Measurements from ENCODE around the gene HOXC10. TPM values are rescaled to one million over a fixed set of nuclear protein-coding genes. Genes with fewer than 3 reads are reported as not detected.
A peak's percentile ranks its signal among the peaks of the same experiment; 100 is the strongest.

Gene HOXC10
- total RNA-seq, 4 donors from 2014 or later, result 1.3 to 12.4 (median 3.2) TPM; not detected in 1

DNA sequence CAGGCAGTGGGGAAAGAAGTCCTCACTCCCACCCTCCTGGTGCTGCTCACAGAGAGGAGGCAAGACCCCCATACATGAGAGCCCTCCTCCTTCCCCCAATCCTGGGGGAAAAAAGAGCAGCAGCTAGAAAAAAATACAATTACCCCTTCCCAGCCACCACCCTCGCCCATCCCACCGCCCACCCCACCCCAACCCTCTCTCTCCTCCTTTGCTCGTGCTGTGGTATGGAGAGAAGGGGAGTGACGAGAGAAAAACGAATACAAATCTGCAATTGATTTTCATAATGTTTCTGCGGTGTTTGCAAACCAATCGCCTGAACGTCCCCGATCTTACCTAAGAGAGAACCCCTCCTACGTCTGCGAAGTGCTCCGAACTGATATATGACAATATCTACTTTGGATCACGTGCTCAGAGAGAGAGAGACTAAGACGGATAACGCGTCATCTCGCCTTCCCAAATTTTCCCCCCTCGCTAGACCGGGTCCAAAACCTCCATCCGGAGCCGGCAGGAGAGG lies 12.2 kb upstream of the HOXC10 start, which contains the start of gene HOXC11:
HOXC11 (plus strand) TSS at position 405 of the 514 bp plus-strand sequence. CDS start 116 bp downstream, outside the sequence.
- intact Hi-C loops (cut with DNase I; ENCODE audit: low total_unique reads), result no loop called here
- no peak for DNase-seq
- Histone ChIP-seq H3K9me3 (no peaks in the 10 kb centered on the region), H3K4me3 (peak within 1 kb of the TSS in 1 of 2 donors; percentile 33), H3K27me3 (peaks cover 27 to 88% of the 10 kb centered on the region in 2 donors), H3K4me1 (peaks cover 0 to 4% of the 10 kb centered on the region in 2 donors), H3K27ac (peak within 1 kb of the TSS in 1 of 2 donors; percentile 38), H3K36me3 (no peaks in the 10 kb centered on the region)
- TF ChIP-seq, protein P1, sequence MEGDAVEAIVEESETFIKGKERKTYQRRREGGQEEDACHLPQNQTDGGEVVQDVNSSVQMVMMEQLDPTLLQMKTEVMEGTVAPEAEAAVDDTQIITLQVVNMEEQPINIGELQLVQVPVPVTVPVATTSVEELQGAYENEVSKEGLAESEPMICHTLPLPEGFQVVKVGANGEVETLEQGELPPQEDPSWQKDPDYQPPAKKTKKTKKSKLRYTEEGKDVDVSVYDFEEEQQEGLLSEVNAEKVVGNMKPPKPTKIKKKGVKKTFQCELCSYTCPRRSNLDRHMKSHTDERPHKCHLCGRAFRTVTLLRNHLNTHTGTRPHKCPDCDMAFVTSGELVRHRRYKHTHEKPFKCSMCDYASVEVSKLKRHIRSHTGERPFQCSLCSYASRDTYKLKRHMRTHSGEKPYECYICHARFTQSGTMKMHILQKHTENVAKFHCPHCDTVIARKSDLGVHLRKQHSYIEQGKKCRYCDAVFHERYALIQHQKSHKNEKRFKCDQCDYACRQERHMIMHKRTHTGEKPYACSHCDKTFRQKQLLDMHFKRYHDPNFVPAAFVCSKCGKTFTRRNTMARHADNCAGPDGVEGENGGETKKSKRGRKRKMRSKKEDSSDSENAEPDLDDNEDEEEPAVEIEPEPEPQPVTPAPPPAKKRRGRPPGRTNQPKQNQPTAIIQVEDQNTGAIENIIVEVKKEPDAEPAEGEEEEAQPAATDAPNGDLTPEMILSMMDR (IDR thresholded peaks at IDR 0.05), result no peak
- TF ChIP-seq POLR2A (IDR thresholded peaks at IDR 0.05), result no peak

DNA sequence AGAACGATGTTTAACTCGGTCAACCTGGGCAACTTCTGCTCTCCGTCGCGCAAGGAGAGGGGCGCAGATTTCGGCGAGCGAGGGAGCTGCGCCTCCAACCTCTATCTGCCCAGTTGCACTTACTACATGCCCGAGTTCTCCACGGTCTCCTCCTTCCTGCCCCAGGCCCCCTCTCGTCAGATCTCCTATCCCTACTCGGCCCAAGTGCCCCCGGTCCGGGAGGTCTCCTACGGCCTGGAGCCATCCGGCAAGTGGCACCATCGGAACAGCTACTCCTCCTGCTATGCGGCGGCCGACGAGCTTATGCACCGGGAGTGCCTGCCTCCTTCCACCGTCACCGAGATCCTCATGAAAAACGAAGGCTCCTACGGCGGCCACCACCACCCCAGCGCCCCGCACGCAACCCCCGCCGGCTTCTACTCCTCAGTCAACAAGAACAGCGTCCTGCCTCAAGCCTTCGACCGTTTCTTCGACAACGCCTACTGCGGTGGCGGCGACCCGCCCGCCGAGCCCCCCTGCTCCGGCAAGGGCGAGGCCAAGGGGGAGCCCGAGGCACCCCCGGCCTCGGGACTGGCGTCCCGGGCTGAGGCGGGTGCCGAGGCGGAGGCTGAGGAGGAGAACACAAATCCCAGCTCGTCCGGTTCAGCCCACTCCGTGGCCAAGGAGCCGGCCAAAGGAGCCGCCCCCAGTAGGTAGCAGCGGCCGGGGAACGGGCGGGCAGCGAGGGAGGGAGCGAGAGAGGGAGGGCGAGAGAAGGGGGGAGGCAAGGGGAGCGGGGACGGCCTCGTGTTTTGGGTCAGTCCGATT lies 11.5 kb upstream of the HOXC10 start:
- Histone ChIP-seq H3K27me3 (peaks cover 31 to 86% of the 10 kb centered on the region in 2 donors), H3K9me3 (no peaks in the 10 kb centered on the region), H3K4me1 (peaks cover 0 to 4% of the 10 kb centered on the region in 2 donors), H3K36me3 (no peaks in the 10 kb centered on the region), H3K4me3 (peak overlapping the region in 1 of 2 donors; percentile 33), H3K27ac (peak overlapping the region in 1 of 2 donors; percentile 38)
- DNase-seq, result no peak
- intact Hi-C loops (cut with DNase I; ENCODE audit: low total_unique reads), result no loop called here
- peak in 1 of 2 donors; percentile 34 for TF ChIP-seq POLR2A (IDR thresholded peaks at IDR 0.05)
- TF ChIP-seq, protein P1 (IDR thresholded peaks at IDR 0.05), result no peak

GRCh38 chr12:53974084-53975063 lies 10.6 kb upstream of the HOXC10 start, which contains the start of gene HOTAIR:
TSS of gene HOTAIR (minus strand) at chr12:53974954.
- Histone ChIP-seq H3K4me1 (peaks cover 0 to 4% of the 10 kb centered on the region in 2 donors), H3K4me3 (peak within 1 kb of the TSS in 1 of 2 donors; percentile 33), H3K27me3 (peaks cover 31 to 84% of the 10 kb centered on the region in 2 donors), H3K36me3 (no peaks in the 10 kb centered on the region), H3K9me3 (no peaks in the 10 kb centered on the region), H3K27ac (peak within 1 kb of the TSS in 1 of 2 donors; percentile 38)
- intact Hi-C loops (cut with DNase I; ENCODE audit: low total_unique reads), result no loop called here
- TF ChIP-seq POLR2A (IDR thresholded peaks at IDR 0.05), result peak in 1 of 2 donors; percentile 20
- TF ChIP-seq, protein P1 (IDR thresholded peaks at IDR 0.05), result no peak
- DNase-seq, result peak in 1 of 2 donors; percentile 61

DNA sequence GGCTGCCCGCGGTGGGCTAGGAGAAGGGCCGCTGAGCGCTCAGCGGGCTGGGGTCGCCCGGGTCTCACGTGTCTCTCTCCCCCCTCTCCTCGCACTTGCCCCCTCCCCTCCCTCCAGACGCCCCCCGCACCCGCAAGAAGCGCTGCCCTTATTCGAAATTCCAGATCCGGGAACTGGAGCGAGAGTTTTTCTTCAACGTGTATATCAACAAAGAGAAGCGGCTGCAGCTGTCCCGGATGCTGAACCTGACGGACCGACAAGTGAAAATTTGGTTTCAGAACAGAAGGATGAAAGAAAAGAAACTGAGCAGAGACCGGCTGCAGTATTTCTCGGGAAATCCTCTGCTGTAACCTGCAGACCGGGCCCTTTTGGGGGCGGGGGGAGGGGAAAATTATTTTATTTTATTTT lies 9.9 kb upstream of the HOXC10 start:
- H3K27ac ChIP-seq, result no peak overlapping the region
- TF ChIP-seq POLR2A (IDR thresholded peaks at IDR 0.05), result no peak
- TF ChIP-seq, protein P1 (IDR thresholded peaks at IDR 0.05), result no peak
- no peaks in the 10 kb centered on the region for H3K9me3 ChIP-seq
- peak overlapping the region in 1 of 2 donors; percentile 33 for H3K4me3 ChIP-seq
- DNase-seq, result no peak
- intact Hi-C loops (cut with DNase I; ENCODE audit: low total_unique reads), result no loop called here
- peaks cover 31 to 79% of the 10 kb centered on the region in 2 donors for H3K27me3 ChIP-seq
- peaks cover 0 to 4% of the 10 kb centered on the region in 2 donors for H3K4me1 ChIP-seq
- no peaks in the 10 kb centered on the region for H3K36me3 ChIP-seq
